Bronchial epithelial cell (primary cell): ENCODE results near the gene SRD5A2. TPM values are rescaled to one million over a fixed set of nuclear protein-coding genes. Genes with fewer than 3 reads are reported as not detected.

Source experiments
- DNase-seq: peaks from one replicate; pipeline ENCODE4 v3.0.0-alpha.2; 2010; ENCODE audit warnings: low read depth
- FAIRE-seq: peaks from 2 replicates; lab custom pipeline; 2011; peaks lifted over from hg19 to GRCh38; lab: Jason Lieb, UNC
- H3K27me3 ChIP-seq: 2 replicates; pipeline ENCODE4 v1.5.1; 2011; ENCODE audit warnings: low read length; ENCODE audit not compliant: control insufficient read depth, insufficient read depth
- H3K36me3 ChIP-seq: 2 replicates; pipeline ENCODE4 v1.5.1; 2011; ENCODE audit warnings: low read length; ENCODE audit not compliant: control insufficient read depth, insufficient read depth
- H3K4me3 ChIP-seq: 2 replicates; pipeline ENCODE4 v1.5.1; 2011; ENCODE audit warnings: mild to moderate bottlenecking, low read depth, low read length, control low read depth
- CTCF ChIP-seq: IDR thresholded peaks from 2 replicates; pipeline ENCODE4 v1.5.1; 2011; ENCODE audit warnings: mild to moderate bottlenecking, moderate library complexity, low read length, control low read depth, inconsistent platforms; ENCODE audit not compliant: insufficient read depth, severe bottlenecking
- total RNA-seq: library from RNA; depleted of rRNA; stranded (reverse); fragments of >200 nt; gene quantifications from 2 replicates; pipeline ENCODE4 v1.2.1, GENCODE V29; 2014

SRD5A2 gene
- total RNA-seq, 1 donor from 2014 or later = not detected

GRCh38 chr2:31531101-31531500 is 49.6 kb downstream of the SRD5A2 start:
- Histone ChIP-seq H3K27me3 (peaks cover 3% of the 10 kb centered on the region), H3K4me3 (no peak overlapping the region), H3K36me3 (no peaks in the 10 kb centered on the region)
- DNase-seq = no peak
- no peak for FAIRE-seq
- no peak for TF ChIP-seq CTCF

GRCh38 chr2:31529256-31529655 is 51.5 kb downstream of the SRD5A2 start:
- FAIRE-seq (no peak), DNase-seq (no peak)
- Histone ChIP-seq H3K27me3 (peaks cover 3% of the 10 kb centered on the region), H3K36me3 (no peaks in the 10 kb centered on the region), H3K4me3 (no peak overlapping the region)
- no peak for TF ChIP-seq CTCF

DNA sequence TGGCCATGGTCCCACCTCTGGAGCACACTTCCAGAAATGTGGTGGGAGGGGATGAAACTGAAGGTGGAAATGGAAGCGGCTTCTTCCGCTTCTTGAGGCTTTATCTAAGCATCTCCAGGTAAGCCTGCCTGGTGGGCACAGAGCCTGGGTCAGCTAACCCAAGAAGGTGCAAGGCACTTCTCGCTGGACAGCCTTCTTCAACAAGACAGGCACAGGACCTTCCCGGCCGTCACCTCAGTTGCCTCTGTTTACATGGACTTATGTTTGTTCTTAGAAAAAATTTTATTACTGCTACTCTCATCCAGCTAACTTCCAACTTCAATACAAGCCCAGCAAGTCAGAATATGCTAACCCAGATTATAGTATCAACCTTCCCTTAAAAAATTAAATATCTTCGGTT is 51.9 kb downstream of the SRD5A2 start:
- DNase-seq (no peak), FAIRE-seq (no peak)
- Histone ChIP-seq H3K27me3 (peaks cover 3% of the 10 kb centered on the region), H3K36me3 (no peaks in the 10 kb centered on the region), H3K4me3 (no peak overlapping the region)
- TF ChIP-seq CTCF = no peak

GRCh38 chr2:31526946-31527732 is 53.6 kb downstream of the SRD5A2 start:
- FAIRE-seq (no peak), DNase-seq (no peak)

GRCh38 chr2:31525876-31526275 is 54.9 kb downstream of the SRD5A2 start:
- no peak for FAIRE-seq

More at GRCh38 chr2:31526946-31527732, 53.6 kb downstream of the SRD5A2 start:
- Histone ChIP-seq H3K4me3 (no peak overlapping the region), H3K36me3 (no peaks in the 10 kb centered on the region), H3K27me3 (peaks cover 3% of the 10 kb centered on the region)
- no peak for TF ChIP-seq CTCF

More at GRCh38 chr2:31525876-31526275, 54.9 kb downstream of the SRD5A2 start:
- Histone ChIP-seq H3K36me3 (no peaks in the 10 kb centered on the region), H3K27me3 (peaks cover 5% of the 10 kb centered on the region), H3K4me3 (no peak overlapping the region)
- no peak for TF ChIP-seq CTCF
- DNase-seq = no peak
